Pons (tissue), 1 donor: ENCODE results near the gene GRIK2.
"Not testable (repeated sequence)": the region's sequence is repeated elsewhere in the genome, so short reads cannot be mapped to it uniquely, and the experiment has no call there.

Experiments used
- DNase-seq: peaks from one replicate; pipeline ENCODE4 v3.0.0-alpha.2; 2016; ENCODE audit warnings: low spot score

The GRIK2 gene

DNA sequence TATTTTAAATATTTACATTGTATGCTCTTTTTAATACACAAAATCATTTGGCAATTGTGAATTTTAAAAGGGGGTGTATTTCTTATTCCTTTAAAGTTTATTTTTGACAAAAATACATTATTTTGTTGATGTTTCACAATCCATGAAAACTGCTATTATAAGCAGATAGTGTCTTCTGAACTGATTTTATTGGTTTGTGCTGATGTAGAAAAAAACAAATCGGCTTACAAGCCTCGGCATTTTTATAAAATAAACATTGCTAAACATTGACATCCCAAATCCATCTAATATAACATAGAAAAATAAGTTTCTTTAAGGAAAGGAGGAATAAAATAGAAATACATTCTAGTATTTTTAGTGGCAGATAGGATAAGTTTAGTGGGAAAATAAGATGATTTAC, 634.7 kb downstream of the GRIK2 start:
- no peak for DNase-seq

GRCh38 chr6:102038964-102039363, 645.5 kb downstream of the GRIK2 start:
- DNase-seq, result no peak

DNA sequence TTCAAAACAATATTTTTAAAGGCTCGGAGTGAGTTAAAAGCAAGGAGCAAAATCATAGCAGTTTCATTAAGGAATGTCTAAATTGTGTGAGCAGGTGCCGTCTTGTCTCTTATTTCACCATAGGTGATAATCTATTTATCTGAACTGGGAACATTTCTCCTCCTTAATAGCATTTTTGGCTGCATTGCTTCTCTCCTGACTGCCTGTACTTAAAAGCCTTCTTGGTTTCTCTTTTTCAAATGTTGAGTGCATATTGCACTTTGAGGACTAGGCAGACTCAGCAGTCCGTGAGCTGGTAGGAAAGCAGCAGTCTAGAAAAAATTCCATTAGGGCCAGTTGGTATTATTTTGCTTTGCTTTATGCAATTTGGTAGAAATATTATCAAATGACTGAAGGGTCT, 645.9 kb downstream of the GRIK2 start:
- DNase-seq, result peak; percentile 10

GRCh38 chr6:102051001-102051400, 657.5 kb downstream of the GRIK2 start:
- no peak for DNase-seq

- DNase-seq, result no peak
Measured at GRCh38 chr6:102051720-102052119, 658.2 kb downstream of the GRIK2 start.

GRCh38 chr6:102064142-102064541, 670.6 kb downstream of the GRIK2 start:
- no peak for DNase-seq

GRCh38 chr6:102066301-102066700, 672.8 kb downstream of the GRIK2 start:
- DNase-seq, result no peak

DNA sequence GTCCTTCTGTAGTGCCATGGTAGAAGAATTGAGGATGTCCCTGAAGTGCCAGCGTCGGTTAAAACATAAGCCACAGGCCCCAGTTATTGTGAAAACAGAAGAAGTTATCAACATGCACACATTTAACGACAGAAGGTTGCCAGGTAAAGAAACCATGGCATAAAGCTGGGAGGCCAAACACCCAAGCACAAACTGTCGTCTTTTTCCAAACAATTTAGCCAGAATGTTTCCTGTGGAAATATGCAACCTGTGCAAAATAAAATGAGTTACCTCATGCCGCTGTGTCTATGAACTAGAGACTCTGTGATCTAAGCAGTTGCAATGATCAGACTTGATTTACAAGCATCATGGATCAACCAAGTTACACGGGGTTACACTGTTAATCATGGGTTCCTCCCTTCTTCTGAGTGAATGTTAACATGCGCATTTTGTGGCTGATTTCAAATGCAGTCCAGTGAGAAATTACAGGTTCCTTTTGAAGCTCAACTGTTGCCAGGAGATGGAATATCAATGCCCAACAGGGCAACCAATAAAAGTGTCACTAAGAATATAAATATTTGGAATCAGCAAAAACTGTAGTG, 674.9 kb downstream of the GRIK2 start:
- no peak for DNase-seq

DNA sequence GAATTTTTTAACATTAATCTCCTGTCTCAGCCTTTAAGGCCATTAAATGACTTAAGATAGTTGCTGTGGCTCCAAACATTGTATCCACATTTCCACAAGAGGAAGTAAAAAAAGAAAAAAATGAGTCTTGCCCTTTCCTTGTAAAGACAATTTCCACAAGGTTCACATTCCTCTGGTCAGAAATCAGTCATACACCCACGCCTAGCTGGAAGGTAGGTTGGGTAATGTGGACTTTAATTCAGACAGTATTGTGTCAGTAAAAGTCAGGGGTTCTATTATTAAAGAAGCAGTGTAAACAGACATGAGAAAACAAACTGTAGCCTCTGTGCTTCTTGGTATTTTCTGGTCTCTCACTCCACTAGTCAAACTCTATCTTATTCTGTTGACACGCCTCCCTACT, 682.0 kb downstream of the GRIK2 start:
- DNase-seq, result no peak

DNA sequence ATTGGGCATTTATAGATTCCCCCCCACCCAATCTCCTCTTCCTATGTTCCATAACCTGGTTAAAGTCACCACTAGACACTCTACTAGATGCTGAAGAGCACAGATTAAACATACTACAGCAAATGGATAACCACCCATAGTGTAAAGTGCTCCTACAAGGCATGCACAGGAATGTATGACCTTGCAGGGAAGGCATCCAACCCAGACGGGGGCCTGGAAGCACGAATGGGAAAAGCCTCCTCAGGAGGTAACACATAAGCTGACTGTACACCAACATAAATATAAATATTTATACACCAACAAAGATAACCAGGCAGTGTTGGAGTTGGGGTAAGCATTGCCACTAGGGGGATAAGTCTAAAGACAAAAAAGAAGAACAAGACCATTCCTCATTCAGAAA, 691.7 kb downstream of the GRIK2 start:
- DNase-seq, result no peak

- DNase-seq, result not testable (repeated sequence)
Measured at GRCh38 chr6:102088160-102088559, 694.7 kb downstream of the GRIK2 start.

DNA sequence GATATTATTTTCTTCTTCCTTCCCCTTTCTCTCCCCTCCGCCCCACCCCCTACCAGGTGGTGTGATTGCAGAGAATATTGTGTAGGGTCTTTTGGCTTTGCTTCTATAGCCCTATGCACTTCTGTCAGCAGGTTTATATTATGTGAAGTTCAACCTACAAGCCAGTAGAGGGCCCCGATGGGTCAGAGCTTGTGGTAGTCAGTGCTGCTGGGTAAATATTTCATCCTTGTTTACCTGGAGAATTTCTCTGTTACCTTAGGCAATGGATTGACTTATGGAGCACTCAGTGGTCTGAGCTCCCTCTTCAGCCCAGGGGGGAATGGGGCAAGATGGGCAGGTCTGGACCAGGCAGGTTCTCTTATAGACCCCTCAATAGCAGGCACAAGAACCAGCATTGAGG, 720.9 kb downstream of the GRIK2 start:
- no peak for DNase-seq

- no peak for DNase-seq
Measured at GRCh38 chr6:102115911-102116310, 722.4 kb downstream of the GRIK2 start.

GRCh38 chr6:102118034-102118433, 724.5 kb downstream of the GRIK2 start:
- DNase-seq, result no peak
